ENCODE measurements around the gene DSCAML1. TPM values are rescaled to one million over a fixed set of nuclear protein-coding genes. Genes with fewer than 3 reads are reported as not detected.

Gene DSCAML1
- total RNA-seq, 1 experiment from 2014 or later = 0.15 TPM

- WGBS (ENCODE audit: extremely low coverage, insufficient read length, low lambda C conversion rate) = no CpG with 5 or more reads among the region's 7 CpGs
- Histone ChIP-seq H3K4me2 (ENCODE audit: insufficient read depth, insufficient read length, low read length) (no peak overlapping the region), H2BK12ac (ENCODE audit: insufficient read length, low read depth, low read length) (no peak overlapping the region), H3K18ac (ENCODE audit: insufficient read length, low read depth, low read length) (no peak overlapping the region), H2BK15ac (ENCODE audit: low read depth, low read length) (no peak overlapping the region), H3K23me2 (ENCODE audit: insufficient read length, low read depth, low read length, poor library complexity, severe bottlenecking) (no peaks in the 10 kb centered on the region), H3T11ph (ENCODE audit: low read length) (no peak overlapping the region), H2BK20ac (ENCODE audit: low read depth, low read length, poor library complexity, severe bottlenecking) (no peak overlapping the region), H3K27me3 (ENCODE audit: insufficient read depth, low read length) (no peaks in the 10 kb centered on the region), H3K27ac (ENCODE audit: insufficient read length, low read depth, low read length) (no peak overlapping the region), H3K79me2 (ENCODE audit: insufficient read depth, low read length) (no peaks in the 10 kb centered on the region), H3K23ac (ENCODE audit: insufficient read length, low read depth, low read length) (no peak overlapping the region), H4K91ac (ENCODE audit: insufficient read length, low read depth, low read length) (no peak overlapping the region), H3K79me1 (ENCODE audit: insufficient read depth, low read depth, low read length, poor library complexity, severe bottlenecking) (no peaks in the 10 kb centered on the region), H3K56ac (ENCODE audit: insufficient read length, low read depth, low read length) (no peak overlapping the region), H3K9ac (ENCODE audit: extremely low read depth, insufficient read length, low read length) (no peak overlapping the region), H3K9me3 (ENCODE audit: control insufficient read depth, low read depth, low read length) (no peaks in the 10 kb centered on the region), H4K5ac (ENCODE audit: insufficient read length, low read depth, low read length) (no peak overlapping the region), H3K14ac (ENCODE audit: insufficient read depth, low read length) (no peak overlapping the region), H4K8ac (replicated peaks; ENCODE audit: insufficient read length, low read depth, low read length) (no peak overlapping the region), H2BK5ac (ENCODE audit: insufficient read length, low read length) (no peak overlapping the region), H4K20me1 (ENCODE audit: control insufficient read depth, insufficient read depth, insufficient read length) (no peaks in the 10 kb centered on the region), H2BK120ac (ENCODE audit: low read depth, low read length, poor library complexity, severe bottlenecking) (no peak overlapping the region), H2AFZ (ENCODE audit: low read length) (no peak overlapping the region), H3K4me1 (ENCODE audit: insufficient read depth, low read length) (no peaks in the 10 kb centered on the region), H2AK5ac (ENCODE audit: insufficient read length, low read length) (no peak overlapping the region), H3K4ac (ENCODE audit: low read depth, low read length) (no peak overlapping the region)
- Mint-ChIP-seq H3K9me3 (no peaks in the 10 kb centered on the region), H3K4me3 (no peak overlapping the region), H3K36me3 (ENCODE audit: insufficient read depth in 1 of 3, low read depth in 3 of 3) (no peaks in the 10 kb centered on the region), H3K27me3 (ENCODE audit: low read depth) (peaks cover 28% of the 10 kb centered on the region), H3K4me1 (peaks cover 27 to 48% of the 10 kb centered on the region in 2 experiments), H3K27ac (no peak overlapping the region)
- no peak for TF ChIP-seq CTCF (conservative IDR thresholded peaks at IDR 0.05)
- no peak for DNase-seq
These were observed 370.1 kb downstream of the DSCAML1 start for GRCh38 chr11:117426941-117427340.

All from H9 (cell line).